GM23338 (cell line): ENCODE results near the gene PTPRN2. TPM values are rescaled to one million over a fixed set of nuclear protein-coding genes. Genes with fewer than 3 reads are reported as not detected.

Experiments
- ATAC-seq: fragments of 200-7000 bp; cut with Tn5 transposase; 3 replicates; pipeline ENCODE4 v1.9.1; 2020
- DNase-seq: peaks from one replicate; pipeline ENCODE4 v3.0.0-alpha.2; 2015; ENCODE audit warnings: low spot score
- H2AFZ ChIP-seq: fragments of 200-600 bp; sonication (generic); 2 replicates; pipeline ENCODE4 v1.8.0; 2016; ENCODE audit warnings: antibody characterized with exemption, mild to moderate bottlenecking, moderate library complexity
- H3F3A ChIP-seq: fragments of 200-600 bp; sonication (generic); replicated peaks from 2 replicates; pipeline ENCODE4 v1.8.0; 2017; ENCODE audit warnings: antibody characterized with exemption, mixed run types, low read depth
- H3K27ac ChIP-seq: fragments of 200-600 bp; sonication (generic); 2 replicates; pipeline ENCODE4 v1.6.1; 2016; ENCODE audit warnings: low read depth
- H3K27me3 ChIP-seq: fragments of 200-600 bp; sonication (generic); 2 replicates; pipeline ENCODE4 v1.8.0; 2016; ENCODE audit warnings: mild to moderate bottlenecking, mixed run types, moderate library complexity; ENCODE audit not compliant: insufficient read depth
- H3K36me3 ChIP-seq: fragments of 200-600 bp; sonication (generic); 2 replicates; pipeline ENCODE4 v1.8.0; 2016; ENCODE audit warnings: mild to moderate bottlenecking; ENCODE audit not compliant: insufficient read depth
- H3K4me1 ChIP-seq: fragments of 200-600 bp; sonication (generic); 2 replicates; pipeline ENCODE4 v1.8.0; 2016; ENCODE audit warnings: mild to moderate bottlenecking, moderate library complexity; ENCODE audit not compliant: insufficient read depth
- H3K4me2 ChIP-seq: fragments of 200-600 bp; sonication (generic); 2 replicates; pipeline ENCODE4 v1.7.1; 2017; ENCODE audit warnings: mixed run types
- H3K4me3 ChIP-seq: fragments of 200-600 bp; sonication (generic); 2 replicates; pipeline ENCODE4 v1.6.1; 2016; ENCODE audit warnings: mixed run types
- H3K79me2 ChIP-seq: fragments of 200-600 bp; sonication (generic); replicated peaks from 2 replicates; pipeline ENCODE4 v1.8.0; 2017; ENCODE audit warnings: mild to moderate bottlenecking; ENCODE audit not compliant: insufficient read depth
- H3K9me2 ChIP-seq: fragments of 200-600 bp; sonication (generic); 2 replicates; pipeline ENCODE4 v1.8.0; 2017; ENCODE audit not compliant: insufficient read depth
- H4K20me1 ChIP-seq: fragments of 200-600 bp; sonication (generic); replicated peaks from 2 replicates; pipeline ENCODE4 v1.8.0; 2017; ENCODE audit warnings: mild to moderate bottlenecking; ENCODE audit not compliant: insufficient read depth
- H3K27ac Mint-ChIP-seq: 2 replicates; pipeline ENCODE4 v1.8.0; 2020; ENCODE audit warnings: inconsistent platforms, mild to moderate bottlenecking, moderate library complexity, mixed read lengths
- H3K27me3 Mint-ChIP-seq: 3 replicates; pipeline ENCODE4 v1.8.0; 2022; ENCODE audit warnings: low read depth, mild to moderate bottlenecking, moderate library complexity, mixed read lengths, inconsistent platforms; ENCODE audit not compliant: insufficient read depth, poor library complexity
- H3K36me3 Mint-ChIP-seq: 3 replicates; pipeline ENCODE4 v1.8.0; 2021; ENCODE audit warnings: low read depth, mild to moderate bottlenecking, inconsistent platforms, moderate library complexity, mixed read lengths
- H3K4me1 Mint-ChIP-seq: 3 replicates; pipeline ENCODE4 v1.8.0; 2020; ENCODE audit warnings: mild to moderate bottlenecking, inconsistent platforms, mixed read lengths
- H3K4me3 Mint-ChIP-seq: 3 replicates; pipeline ENCODE4 v1.8.0; 2021; ENCODE audit warnings: moderate library complexity, mild to moderate bottlenecking, inconsistent platforms, mixed read lengths
- H3K9me3 Mint-ChIP-seq: 3 replicates; pipeline ENCODE4 v1.8.0; 2020; ENCODE audit warnings: moderate library complexity, mild to moderate bottlenecking, inconsistent platforms, mixed read lengths
- CREB1 ChIP-seq: fragments of 250-450 bp; sonication (Bioruptor Pico); IDR thresholded peaks from 2 replicates; pipeline ENCODE4 v1.5.0; 2020; ENCODE audit warnings: low read depth, mild to moderate bottlenecking, moderate library complexity
- EZH2phosphoT487 ChIP-seq: fragments of 200-600 bp; sonication (generic); IDR thresholded peaks from one replicate; pipeline ENCODE4 v1.8.1; 2018; ENCODE audit warnings: antibody characterized with exemption; ENCODE audit not compliant: unreplicated experiment
- JUNB ChIP-seq: IDR thresholded peaks from one replicate; pipeline ENCODE4 v1.6.1; 2016; ENCODE audit warnings: antibody characterized with exemption; ENCODE audit not compliant: unreplicated experiment
- NANOG ChIP-seq: IDR thresholded peaks from 2 replicates; pipeline ENCODE4 v1.6.1; 2016; ENCODE audit warnings: antibody characterized with exemption, borderline replicate concordance
- POLR2AphosphoS5 ChIP-seq: IDR thresholded peaks from 2 replicates; pipeline ENCODE4 v1.6.1; 2016; ENCODE audit warnings: antibody characterized with exemption, low read depth
- STAT1 ChIP-seq: IDR thresholded peaks from one replicate; pipeline ENCODE4 v1.6.1; 2016; ENCODE audit warnings: antibody characterized with exemption; ENCODE audit not compliant: unreplicated experiment
- ZNF114 ChIP-seq: fragments of 250-450 bp; sonication (Bioruptor Pico); IDR thresholded peaks from 2 replicates; pipeline ENCODE4 v1.5.0; 2020; ENCODE audit warnings: mild to moderate bottlenecking, moderate library complexity
- ZNF331 ChIP-seq: fragments of 250-450 bp; sonication (Bioruptor Pico); IDR thresholded peaks from 2 replicates; pipeline ENCODE4 v1.5.0; 2020; ENCODE audit warnings: low read depth, mild to moderate bottlenecking, moderate library complexity
- polyA plus RNA-seq: library from polyadenylated mRNA; unstranded; fragments of >200 nt; fragmentation: Nextera tagmentation; extraction: Ambion mirVana; gene quantifications from 2 replicates; pipeline ENCODE4 v1.2.1, GENCODE V29; 2016
- total RNA-seq: library from RNA; depleted of rRNA; stranded (reverse); fragments of >200 nt; shearing (Covaris generic); gene quantifications from 2 replicates; pipeline ENCODE4 v1.2.3, GENCODE V29; 2014
- TF ChIP-seq, protein P1 (sequence below): IDR thresholded peaks from 2 replicates; pipeline ENCODE4 v1.6.1; 2016; ENCODE audit warnings: antibody characterized with exemption
- TF ChIP-seq, protein P2 (sequence below), 2 experiments: fragments of 200-600 bp in 1 of 2; sonication (generic) in 1 of 2; conservative IDR thresholded peaks; 2 replicates each; pipeline versions ENCODE4 v1.5.1 to v1.6.1; 2016 to 2017; ENCODE audit warnings: antibody characterized with exemption in 2 of 2, low read depth in 2 of 2, mild to moderate bottlenecking in 2 of 2, moderate library complexity in 1 of 2
- TF ChIP-seq, protein P3 (sequence below): IDR thresholded peaks from one replicate; pipeline ENCODE4 v1.6.1; 2018; ENCODE audit warnings: antibody characterized with exemption; ENCODE audit not compliant: unreplicated experiment

The PTPRN2 gene
- total and polyA plus RNA-seq, 2 experiments from 2014 or later: 0.87 to 4.0 TPM

DNA sequence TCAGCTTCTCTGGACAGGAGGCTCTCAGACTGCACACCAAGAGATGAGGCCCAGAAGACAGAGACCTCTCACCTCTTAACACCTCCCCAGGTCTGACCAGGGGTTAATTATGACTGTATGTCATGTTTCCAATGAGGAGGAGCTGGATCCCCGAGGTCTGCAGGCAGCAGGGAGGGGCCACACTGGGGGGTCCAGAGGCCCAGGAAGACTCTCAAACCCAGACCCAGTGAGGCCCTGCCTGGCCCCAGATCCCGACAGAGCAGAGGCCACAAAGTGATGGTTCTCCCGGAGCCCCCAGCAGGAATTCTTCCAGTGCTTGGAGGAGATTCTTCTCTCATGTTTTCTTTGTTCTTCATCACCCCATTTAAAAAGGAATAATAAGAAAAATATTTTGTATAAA is 28.8 kb downstream of the PTPRN2 start:
- DNase-seq (no peak), ATAC-seq (no peak)
- H3K4me3 Mint-ChIP-seq: no peak overlapping the region
- peaks cover 9% of the 10 kb centered on the region for H3K27me3 Mint-ChIP-seq
- no peaks in the 10 kb centered on the region for H4K20me1 ChIP-seq
- H3K27ac Mint-ChIP-seq: no peak overlapping the region
- no peak overlapping the region for H2AFZ ChIP-seq
- H3K27me3 ChIP-seq: no peaks in the 10 kb centered on the region
- peaks cover 83% of the 10 kb centered on the region for H3K9me3 Mint-ChIP-seq
- peaks cover 18% of the 10 kb centered on the region for H3K36me3 Mint-ChIP-seq
- no peak overlapping the region for H3K4me3 ChIP-seq
- H3K79me2 ChIP-seq: no peaks in the 10 kb centered on the region
- H3K4me1 Mint-ChIP-seq: peaks cover 22% of the 10 kb centered on the region
- H3K4me2 ChIP-seq: no peak overlapping the region
- no peaks in the 10 kb centered on the region for H3K36me3 ChIP-seq
- TF ChIP-seq STAT1 (no peak), ZNF331 (CRISPR knock-in tag) (no peak), POLR2AphosphoS5 (no peak), ZNF114 (CRISPR knock-in tag) (no peak), CREB1 (CRISPR knock-in tag) (no peak), NANOG (no peak)
- TF ChIP-seq, protein P1, sequence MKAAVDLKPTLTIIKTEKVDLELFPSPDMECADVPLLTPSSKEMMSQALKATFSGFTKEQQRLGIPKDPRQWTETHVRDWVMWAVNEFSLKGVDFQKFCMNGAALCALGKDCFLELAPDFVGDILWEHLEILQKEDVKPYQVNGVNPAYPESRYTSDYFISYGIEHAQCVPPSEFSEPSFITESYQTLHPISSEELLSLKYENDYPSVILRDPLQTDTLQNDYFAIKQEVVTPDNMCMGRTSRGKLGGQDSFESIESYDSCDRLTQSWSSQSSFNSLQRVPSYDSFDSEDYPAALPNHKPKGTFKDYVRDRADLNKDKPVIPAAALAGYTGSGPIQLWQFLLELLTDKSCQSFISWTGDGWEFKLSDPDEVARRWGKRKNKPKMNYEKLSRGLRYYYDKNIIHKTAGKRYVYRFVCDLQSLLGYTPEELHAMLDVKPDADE: no peak
- TF ChIP-seq, protein P2, sequence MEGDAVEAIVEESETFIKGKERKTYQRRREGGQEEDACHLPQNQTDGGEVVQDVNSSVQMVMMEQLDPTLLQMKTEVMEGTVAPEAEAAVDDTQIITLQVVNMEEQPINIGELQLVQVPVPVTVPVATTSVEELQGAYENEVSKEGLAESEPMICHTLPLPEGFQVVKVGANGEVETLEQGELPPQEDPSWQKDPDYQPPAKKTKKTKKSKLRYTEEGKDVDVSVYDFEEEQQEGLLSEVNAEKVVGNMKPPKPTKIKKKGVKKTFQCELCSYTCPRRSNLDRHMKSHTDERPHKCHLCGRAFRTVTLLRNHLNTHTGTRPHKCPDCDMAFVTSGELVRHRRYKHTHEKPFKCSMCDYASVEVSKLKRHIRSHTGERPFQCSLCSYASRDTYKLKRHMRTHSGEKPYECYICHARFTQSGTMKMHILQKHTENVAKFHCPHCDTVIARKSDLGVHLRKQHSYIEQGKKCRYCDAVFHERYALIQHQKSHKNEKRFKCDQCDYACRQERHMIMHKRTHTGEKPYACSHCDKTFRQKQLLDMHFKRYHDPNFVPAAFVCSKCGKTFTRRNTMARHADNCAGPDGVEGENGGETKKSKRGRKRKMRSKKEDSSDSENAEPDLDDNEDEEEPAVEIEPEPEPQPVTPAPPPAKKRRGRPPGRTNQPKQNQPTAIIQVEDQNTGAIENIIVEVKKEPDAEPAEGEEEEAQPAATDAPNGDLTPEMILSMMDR (conservative IDR thresholded peaks at IDR 0.05; ENCODE audit: low read depth in 2 of 2): no peak
- TF ChIP-seq, protein P3, sequence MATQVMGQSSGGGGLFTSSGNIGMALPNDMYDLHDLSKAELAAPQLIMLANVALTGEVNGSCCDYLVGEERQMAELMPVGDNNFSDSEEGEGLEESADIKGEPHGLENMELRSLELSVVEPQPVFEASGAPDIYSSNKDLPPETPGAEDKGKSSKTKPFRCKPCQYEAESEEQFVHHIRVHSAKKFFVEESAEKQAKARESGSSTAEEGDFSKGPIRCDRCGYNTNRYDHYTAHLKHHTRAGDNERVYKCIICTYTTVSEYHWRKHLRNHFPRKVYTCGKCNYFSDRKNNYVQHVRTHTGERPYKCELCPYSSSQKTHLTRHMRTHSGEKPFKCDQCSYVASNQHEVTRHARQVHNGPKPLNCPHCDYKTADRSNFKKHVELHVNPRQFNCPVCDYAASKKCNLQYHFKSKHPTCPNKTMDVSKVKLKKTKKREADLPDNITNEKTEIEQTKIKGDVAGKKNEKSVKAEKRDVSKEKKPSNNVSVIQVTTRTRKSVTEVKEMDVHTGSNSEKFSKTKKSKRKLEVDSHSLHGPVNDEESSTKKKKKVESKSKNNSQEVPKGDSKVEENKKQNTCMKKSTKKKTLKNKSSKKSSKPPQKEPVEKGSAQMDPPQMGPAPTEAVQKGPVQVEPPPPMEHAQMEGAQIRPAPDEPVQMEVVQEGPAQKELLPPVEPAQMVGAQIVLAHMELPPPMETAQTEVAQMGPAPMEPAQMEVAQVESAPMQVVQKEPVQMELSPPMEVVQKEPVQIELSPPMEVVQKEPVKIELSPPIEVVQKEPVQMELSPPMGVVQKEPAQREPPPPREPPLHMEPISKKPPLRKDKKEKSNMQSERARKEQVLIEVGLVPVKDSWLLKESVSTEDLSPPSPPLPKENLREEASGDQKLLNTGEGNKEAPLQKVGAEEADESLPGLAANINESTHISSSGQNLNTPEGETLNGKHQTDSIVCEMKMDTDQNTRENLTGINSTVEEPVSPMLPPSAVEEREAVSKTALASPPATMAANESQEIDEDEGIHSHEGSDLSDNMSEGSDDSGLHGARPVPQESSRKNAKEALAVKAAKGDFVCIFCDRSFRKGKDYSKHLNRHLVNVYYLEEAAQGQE: no peak
- H3F3A ChIP-seq: no peaks in the 10 kb centered on the region
- no peaks in the 10 kb centered on the region for H3K9me2 ChIP-seq
- peaks cover 19% of the 10 kb centered on the region for H3K4me1 ChIP-seq
- no peak overlapping the region for H3K27ac ChIP-seq

DNA sequence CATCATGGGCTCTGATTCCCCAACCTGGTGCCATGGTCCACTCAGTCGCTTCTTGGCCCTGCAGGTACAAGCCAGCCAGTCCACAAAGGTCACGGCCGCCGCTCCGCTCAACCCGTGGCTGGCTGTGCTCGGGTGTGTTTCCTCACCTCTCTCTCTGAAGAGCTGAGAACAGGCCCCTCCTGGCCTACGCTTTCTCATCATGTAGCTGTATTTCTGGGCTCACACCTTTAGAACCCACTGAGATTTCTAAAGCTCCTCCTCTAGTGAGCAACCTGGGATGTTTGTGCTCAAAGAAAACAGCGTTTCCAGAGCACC is 30.2 kb downstream of the PTPRN2 start:
- Histone ChIP-seq H3K27ac (no peak overlapping the region), H3K9me2 (no peaks in the 10 kb centered on the region), H4K20me1 (no peaks in the 10 kb centered on the region), H3K4me1 (peaks cover 8% of the 10 kb centered on the region), H2AFZ (no peak overlapping the region), H3K36me3 (no peaks in the 10 kb centered on the region), H3K4me3 (no peak overlapping the region), H3F3A (no peaks in the 10 kb centered on the region), H3K4me2 (no peak overlapping the region), H3K79me2 (no peaks in the 10 kb centered on the region), H3K27me3 (no peaks in the 10 kb centered on the region)
- TF ChIP-seq EZH2phosphoT487 (no peak), JUNB (no peak)
- TF ChIP-seq, protein P3: no peak
- TF ChIP-seq, protein P2 (conservative IDR thresholded peaks at IDR 0.05; ENCODE audit: low read depth in 2 of 2): no peak
- TF ChIP-seq, protein P1: no peak
- Mint-ChIP-seq H3K27ac (no peak overlapping the region), H3K36me3 (peaks cover 14% of the 10 kb centered on the region), H3K4me1 (peaks cover 13% of the 10 kb centered on the region), H3K27me3 (peaks cover 12% of the 10 kb centered on the region), H3K4me3 (no peak overlapping the region), H3K9me3 (peaks cover 80% of the 10 kb centered on the region)
- no peak for DNase-seq
- ATAC-seq: no peak
